LNCAP (cell line): ENCODE results near the gene ZNF862.

Source experiments
- TF ChIP-seq, protein P1 (sequence below): fragments of 450-650 bp; IDR thresholded peaks from 2 replicates; pipeline ENCODE4 v1.5.1; 2017; ENCODE audit warnings: mild to moderate bottlenecking

ZNF862 gene

DNA sequence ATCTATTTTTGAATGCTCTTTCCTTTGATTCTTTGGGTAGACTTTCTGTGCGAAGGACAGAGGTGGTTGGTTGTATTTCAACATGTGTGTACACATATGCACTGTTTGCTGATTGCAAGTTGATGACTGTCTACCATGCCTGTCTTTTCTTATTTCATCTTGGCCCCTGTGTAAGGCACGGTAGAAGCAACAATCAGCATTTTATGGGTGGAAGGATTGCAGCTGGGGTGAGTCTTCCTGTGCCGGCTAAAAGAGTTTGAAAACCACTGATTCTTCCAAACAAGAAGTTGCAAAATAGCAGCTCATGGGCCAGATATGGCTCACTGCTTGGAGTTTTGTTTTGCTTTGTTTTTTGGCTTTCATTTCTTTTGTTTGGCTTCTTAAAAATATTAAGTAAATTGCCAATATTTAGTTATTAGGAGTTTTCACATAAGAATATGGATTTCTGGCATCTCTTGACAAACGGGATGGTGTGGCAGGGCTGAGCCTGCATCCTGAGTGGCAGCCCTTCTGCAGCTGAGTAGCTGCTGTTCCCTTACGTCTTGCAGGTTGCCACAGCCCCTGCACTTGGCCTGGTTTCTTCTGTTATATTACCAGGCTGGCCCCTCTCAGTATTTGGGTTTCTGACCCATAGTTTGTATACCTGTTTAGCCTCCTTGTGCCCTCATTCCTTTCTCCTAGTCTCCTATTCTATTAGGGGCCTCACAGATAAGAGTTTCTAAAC, 7.2 kb downstream of the ZNF862 start:
- TF ChIP-seq, protein P1, sequence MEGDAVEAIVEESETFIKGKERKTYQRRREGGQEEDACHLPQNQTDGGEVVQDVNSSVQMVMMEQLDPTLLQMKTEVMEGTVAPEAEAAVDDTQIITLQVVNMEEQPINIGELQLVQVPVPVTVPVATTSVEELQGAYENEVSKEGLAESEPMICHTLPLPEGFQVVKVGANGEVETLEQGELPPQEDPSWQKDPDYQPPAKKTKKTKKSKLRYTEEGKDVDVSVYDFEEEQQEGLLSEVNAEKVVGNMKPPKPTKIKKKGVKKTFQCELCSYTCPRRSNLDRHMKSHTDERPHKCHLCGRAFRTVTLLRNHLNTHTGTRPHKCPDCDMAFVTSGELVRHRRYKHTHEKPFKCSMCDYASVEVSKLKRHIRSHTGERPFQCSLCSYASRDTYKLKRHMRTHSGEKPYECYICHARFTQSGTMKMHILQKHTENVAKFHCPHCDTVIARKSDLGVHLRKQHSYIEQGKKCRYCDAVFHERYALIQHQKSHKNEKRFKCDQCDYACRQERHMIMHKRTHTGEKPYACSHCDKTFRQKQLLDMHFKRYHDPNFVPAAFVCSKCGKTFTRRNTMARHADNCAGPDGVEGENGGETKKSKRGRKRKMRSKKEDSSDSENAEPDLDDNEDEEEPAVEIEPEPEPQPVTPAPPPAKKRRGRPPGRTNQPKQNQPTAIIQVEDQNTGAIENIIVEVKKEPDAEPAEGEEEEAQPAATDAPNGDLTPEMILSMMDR: no peak

DNA sequence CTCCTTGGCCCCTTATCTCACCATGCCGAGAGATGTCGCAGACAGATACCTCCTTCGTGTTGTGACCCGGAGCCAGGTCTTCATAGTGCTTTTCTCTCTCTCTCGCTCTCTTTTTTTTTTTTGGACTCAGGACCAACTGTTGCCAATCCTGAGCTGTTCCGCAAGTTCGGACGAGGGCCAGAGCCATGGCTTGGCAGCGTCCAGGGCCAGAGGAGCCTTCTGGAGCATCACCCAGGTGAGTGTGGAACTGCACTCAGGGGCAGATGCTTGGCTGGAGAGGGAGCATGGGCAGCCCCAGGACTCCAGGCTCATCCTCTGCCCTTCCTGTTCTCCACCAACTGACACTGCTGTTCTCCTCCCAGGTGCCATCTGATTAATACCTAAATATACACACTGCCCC, 7.8 kb downstream of the ZNF862 start:
- TF ChIP-seq, protein P1: no peak

DNA sequence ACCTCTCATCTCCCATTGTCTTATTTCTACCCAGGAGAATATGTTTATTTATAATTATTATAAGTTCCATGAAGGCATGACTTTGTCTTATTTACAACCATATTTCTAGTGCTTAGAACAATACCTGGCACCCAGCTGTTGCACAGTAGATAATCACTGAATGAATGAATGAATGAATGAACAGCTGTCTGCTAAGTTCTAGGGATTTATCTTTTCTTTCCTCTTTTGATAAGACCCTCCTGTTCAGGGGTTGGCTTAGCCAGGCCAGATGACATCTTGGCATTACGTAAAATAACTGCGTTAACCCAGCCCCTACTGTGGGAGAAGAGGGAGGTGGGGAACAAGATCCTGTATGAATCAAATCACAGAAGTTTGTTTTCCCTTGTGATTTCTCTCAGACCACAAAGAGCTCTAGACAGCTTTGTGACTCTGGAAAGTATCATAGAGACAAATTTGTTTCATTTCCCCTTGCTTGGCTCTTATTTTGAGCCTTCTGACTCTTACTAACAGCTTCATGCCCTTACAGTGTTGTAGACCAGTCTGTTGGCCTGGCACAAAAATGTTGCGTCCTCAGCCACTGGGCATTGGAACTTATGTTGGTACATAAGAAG, 8.4 kb downstream of the ZNF862 start:
- TF ChIP-seq, protein P1: no peak

DNA sequence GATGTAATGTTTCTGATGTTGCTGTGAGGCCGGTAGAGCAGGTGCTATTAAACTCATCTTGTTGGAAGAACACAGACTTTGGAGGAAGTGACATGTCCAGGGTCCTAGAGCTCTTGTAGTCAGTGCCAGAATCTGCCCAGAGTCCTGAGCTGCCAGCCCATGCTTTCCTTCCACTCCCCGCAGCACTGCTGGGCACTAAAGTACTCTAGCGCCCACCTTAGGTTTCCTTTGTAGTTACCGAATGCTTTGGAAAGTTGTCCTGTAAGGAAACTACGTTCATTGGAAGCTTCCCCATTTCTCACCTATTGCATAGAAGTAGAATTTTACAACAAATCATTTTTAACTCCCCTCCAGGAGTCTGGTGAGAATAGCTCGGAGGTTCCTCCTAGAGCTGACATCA, 11.0 kb downstream of the ZNF862 start:
- TF ChIP-seq, protein P1: no peak

DNA sequence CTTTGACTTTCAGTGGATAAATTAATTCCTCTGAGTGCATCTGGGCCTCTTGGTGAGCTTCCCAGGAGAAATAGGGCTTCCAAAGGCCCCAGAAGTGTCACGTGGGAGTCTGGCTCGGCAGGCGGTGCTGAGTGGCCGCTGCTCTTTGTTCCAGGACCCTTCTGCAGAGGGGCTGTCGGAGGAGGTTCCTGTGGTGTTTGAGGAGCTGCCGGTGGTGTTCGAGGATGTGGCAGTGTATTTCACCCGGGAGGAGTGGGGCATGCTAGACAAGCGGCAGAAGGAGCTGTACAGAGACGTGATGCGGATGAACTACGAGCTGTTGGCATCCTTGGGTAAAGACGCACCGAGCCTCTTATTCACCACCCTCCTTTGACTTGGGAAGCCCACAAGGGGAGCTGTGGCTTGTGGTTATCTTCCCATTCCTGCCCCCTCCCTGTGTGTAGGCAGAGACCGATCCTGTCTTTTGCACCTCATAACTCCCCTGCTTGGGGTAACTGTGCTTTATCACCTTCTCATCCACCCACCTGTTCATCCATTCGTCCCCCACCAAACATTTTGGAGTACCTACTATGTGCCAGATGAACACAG, 11.9 kb downstream of the ZNF862 start:
- TF ChIP-seq, protein P1: no peak

DNA sequence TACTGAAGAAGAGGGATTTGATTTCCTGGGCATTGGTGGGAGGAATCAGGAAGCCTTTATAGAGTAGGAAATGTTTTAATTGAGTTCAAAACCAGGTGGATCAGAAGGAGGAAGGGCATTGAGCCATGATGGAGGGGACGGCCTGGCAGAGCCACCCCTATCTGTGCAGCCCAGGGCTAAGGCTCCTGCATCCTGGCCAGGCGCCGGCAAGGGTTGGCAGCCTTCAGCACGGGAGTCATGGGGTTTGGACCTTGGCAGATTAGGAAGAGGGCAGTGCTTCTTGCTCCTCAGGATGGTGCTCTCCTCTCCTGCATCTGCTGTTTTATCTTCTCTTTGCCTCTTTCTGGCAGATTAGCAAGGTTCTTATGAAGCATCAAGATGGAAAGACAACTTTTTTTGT, 12.5 kb downstream of the ZNF862 start:
- TF ChIP-seq, protein P1: no peak

DNA sequence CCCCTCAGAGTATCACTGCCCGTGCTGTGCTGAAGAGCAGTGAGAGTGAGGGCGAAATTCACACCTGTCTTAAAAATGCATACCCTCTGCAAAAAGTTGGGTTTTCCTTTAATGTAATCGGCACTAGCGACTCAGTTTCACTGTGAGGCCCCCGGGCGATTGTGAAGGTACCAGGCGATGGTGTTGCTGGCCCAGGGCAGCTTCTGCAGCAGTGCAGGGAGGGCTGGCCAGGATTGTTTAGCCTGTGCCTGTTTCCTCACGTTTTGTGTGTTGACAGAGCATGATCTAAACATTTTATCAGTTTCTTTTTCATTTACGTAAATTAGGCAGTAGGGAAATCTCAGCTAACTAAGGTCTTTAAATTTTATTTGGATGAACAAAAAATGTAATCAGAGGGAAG, 13.3 kb downstream of the ZNF862 start:
- TF ChIP-seq, protein P1: no peak
